Inferior parietal cortex (tissue), 1 donor: ENCODE results near the gene SCYL3.
"Not testable (repeated sequence)": the region's sequence is repeated elsewhere in the genome, so short reads cannot be mapped to it uniquely, and the experiment has no call there.

ENCODE experiments used
- DNase-seq: peaks from one replicate; pipeline ENCODE4 v3.0.0-alpha.2; 2016; ENCODE audit errors: extremely low spot score

SCYL3 gene, protein sequence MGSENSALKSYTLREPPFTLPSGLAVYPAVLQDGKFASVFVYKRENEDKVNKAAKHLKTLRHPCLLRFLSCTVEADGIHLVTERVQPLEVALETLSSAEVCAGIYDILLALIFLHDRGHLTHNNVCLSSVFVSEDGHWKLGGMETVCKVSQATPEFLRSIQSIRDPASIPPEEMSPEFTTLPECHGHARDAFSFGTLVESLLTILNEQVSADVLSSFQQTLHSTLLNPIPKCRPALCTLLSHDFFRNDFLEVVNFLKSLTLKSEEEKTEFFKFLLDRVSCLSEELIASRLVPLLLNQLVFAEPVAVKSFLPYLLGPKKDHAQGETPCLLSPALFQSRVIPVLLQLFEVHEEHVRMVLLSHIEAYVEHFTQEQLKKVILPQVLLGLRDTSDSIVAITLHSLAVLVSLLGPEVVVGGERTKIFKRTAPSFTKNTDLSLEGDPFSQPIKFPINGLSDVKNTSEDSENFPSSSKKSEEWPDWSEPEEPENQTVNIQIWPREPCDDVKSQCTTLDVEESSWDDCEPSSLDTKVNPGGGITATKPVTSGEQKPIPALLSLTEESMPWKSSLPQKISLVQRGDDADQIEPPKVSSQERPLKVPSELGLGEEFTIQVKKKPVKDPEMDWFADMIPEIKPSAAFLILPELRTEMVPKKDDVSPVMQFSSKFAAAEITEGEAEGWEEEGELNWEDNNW

DNA sequence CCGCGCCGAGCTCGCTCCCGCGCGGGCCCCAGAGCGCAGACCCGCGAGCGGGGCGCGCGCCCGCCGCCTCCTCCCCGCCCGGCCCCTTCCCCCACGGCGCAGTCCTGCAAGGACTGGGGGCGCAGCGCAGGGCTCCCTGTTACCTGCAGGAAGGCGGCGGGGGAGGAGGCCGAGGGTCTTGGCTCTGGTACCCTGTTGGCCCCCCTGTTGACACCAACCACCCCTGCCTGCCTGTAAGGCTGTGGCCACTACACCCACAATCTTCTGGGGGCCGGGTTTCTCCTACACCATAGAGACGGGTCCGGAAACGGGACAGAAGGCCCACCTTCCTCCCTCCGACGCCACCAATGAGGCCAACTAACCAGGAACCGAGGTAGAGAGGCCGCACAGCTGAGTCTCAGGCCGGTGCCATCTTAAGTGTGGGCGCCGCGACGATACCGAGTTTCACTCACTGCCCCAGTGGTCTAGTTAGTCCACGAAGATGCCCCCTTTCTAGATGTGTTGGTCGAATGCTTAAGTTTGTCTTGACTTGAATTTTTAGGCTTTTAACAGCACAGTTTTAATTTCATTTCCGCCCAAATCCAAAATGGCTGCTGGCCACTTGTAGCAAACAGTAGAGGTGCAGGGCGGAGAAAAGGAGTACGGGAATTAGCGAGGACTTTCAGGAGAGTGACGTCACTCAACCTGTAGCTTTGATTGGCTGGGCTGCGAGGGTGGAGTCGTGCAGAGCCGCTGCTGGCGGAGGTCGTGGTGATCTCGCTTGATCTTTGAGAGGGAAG lies at the start of gene SCYL3:
SCYL3 (minus strand) TSS at position 252 of the 779 bp plus-strand sequence. CDS start 5,056 bp downstream, outside the sequence.
- DNase-seq, result peak; percentile 99

DNA sequence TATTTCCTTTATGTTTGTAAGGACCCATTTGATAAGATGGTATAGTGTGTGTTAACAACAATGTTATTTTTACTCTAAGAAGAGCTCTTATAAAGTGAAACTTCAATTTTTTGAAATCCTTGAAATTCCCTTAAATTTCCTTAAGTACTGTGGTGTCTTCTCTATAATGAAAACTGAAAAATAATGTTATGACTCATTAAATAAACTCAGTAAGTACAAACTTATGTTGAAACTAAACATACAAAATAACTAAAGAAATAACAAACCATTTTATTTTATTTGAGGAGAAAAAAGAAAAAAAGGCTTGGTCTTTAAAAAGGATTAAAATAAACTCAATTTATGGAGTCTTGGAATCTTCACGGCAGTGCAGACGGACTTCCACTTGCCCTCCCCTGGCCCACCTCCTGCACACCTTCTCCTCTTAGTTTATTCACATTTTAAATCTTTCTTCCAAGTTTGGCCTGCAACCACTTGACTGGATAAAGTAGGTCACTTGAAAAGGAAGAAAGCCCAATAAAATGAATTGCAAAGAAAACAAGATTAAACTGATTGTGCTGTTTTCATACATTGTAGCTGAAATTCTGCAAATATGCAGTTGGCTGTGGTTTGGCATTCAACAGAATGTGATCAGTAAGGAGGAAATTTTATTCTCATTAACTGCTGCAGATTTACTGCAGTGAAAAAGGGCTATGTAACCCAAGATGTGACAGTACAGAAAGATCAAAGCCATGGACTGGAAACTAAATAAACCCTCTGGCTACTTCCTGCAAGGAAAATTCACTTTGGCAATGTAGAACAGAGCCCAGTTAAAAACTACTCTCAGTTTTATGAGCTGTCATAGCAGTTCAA lies 48.5 kb upstream of the SCYL3 start:
- DNase-seq, result no peak

DNA sequence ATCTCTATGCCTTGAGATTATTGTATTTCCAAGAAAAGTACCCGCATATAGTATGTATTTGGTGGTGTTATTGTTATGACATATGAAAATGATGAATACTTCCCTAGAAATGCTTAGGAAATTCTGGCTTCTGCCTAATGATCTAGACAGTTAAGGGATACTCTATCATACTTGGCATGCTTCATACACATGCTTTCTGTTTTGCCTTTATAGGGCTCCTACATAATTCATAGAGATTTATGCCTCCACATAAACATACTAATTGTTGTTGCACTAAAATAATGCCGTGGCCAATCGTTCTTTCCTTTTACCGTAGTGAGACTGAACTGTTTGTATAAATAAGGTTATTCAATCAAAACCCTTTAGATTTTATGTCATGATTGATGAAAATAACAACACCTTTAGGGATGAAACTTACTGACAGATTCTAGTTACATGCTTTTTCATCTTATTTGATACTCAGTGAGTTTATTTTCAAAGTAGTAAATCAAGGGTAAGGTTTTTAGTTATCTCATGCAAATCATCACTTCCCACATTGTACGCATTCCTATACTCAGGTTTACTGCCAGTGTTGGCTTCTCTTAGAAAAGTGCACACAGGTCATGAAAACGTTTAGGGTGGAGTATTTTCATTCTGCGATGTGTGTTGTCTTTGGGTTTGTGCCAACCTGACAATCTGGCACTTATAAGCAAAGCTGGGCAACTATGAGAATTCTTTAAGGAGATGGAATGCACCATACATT lies 40.5 kb upstream of the SCYL3 start:
- DNase-seq, result no peak

DNA sequence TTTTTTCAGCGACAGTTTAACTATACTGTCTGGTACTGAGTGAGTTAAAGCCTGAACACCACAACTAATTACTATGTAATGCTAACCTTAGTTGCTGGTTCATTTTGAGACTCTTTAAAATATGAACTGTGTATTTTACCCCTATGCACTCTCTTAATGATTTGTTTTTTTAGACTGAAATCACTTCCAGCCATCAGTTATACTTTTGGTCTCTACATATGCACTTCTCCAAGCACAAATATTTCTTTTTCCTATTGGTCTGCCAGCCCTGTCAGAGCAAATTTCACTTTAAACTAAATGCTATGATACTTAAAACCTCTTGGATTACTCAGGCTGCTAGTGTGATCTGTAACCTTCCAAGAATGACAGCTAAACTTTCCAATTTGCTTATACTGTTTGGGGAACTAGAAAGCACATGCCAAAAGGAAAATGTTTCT lies 38.1 kb upstream of the SCYL3 start:
- no peak for DNase-seq

DNA sequence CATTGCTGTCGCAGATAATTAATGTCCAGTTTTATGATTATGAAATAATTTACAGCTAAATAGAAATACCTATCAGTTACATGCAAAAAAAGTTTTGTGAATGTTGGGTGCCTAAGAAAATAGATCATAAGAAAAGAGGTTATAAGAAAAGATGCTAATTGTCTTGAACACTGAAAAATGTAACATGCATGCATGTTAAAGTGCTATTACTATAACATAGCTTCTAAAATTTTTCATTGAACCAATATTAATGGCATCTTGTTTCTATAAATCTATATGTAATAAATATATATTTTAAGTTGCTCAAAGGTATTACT lies 35.5 kb upstream of the SCYL3 start:
- DNase-seq, result no peak

DNA sequence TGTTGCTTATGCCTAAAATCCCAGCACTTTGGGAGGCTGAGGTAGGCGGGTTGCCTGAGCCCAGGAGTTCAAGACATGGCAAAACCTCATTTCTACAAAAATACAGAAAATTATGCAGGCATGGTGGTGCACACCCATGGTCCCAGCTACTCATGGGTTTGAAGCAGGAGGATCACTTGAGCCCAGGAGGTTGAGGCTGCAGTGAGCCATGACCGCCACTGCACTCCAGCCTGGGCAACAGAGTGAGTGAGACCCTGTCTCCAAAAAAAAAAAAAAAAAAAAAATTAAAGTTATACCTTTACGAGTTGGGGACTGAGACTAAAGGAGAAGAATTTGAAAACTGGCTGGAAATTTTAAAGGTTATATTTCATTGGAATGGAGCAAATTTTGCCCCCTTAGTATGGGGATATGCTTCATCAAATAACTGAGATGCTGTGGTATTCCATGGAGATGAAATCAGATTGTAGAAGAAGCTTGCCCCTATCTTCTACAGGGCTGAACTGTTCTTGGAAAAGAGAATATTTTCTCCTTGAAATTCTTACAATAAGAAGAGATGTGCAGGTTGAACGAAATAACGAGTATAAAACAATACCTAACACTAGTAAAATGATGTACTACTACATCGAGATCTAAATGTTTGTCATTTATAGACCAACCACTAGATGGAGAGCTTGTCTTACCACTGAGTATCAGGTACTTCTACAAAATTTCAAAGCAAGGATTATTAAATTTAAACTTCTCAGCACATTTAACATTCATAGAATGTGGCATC lies 34.9 kb upstream of the SCYL3 start:
- peak; percentile 62 for DNase-seq

DNA sequence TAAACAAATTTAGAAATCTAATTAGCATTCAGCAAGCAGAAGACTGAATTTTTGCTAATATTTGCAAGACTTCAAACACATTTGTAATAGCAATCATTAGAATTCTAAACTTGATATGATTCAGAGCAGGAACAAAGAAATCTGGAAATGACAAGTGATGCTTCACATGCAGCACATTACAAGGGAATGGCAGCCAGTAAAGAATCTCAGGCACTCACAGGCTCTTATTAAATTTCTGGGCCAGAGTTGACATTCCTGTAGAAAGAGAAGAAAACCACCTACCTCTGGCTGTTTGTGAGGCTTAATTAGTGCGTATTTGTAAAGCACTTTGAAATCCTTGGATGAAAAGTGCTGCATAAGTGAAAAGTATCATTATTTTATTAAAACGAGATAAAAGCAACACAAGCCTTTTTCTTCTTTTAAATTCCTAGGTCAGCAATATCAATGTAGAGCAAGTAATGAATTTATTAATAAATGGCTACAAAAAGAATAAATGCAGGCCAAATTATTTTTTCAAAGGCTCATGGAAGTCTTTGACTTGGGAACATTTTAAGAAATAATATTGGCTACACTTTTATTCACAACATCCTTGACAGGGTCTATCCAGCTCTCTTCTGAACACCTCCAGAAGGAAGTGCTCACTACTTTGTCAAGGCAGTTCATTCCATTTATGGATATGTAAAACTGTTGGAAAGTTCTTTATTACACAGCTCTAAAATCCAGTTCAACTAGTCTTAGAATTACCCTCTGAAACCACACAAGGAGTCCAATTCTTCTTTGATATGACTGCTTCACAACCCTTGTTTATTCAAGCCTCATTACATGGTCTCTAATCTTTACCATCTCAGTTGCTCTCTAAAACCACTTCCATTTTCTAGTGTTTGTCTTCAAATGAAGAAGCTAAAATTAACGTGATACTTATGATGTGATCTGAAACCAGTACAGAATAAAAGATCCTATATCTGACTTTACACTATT lies 32.1 kb upstream of the SCYL3 start:
- no peak for DNase-seq

DNA sequence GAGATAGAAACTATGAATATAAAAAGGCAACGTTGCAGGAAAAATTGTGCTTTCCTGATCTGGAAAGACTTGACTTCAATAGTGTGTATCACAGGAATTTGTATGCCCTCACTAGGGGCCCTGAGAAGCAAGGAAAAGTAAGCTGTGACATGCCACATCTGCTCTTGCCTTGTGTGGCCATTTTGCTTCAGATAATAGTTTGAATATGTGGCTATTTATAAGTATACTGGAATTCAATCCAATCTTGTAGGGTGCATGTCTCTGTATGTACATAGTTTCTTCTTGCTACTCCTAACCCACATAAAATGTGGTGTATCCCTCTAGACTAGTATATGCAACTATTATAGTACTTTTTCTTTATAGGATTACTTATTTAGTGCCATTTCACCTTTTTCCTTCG lies 31.1 kb upstream of the SCYL3 start:
- DNase-seq, result no peak

DNA sequence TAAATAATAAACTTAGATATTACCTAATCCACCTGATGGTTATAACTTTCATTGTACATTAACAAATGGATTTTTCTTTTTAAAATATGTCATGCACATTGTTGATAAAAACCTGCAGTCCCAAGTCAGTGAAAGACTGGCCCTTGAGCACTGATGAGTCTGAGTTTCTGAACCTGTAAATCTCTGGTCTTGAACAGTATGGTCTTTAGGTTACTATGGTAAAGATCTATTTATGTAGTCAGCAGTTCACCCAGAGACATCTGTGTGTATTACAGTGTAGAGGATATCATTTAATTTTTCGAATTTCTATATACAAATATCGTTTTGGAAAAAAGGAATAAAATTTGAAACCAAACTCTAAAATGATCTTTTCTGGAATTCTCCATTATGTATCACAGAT lies 30.4 kb upstream of the SCYL3 start:
- no peak for DNase-seq

DNA sequence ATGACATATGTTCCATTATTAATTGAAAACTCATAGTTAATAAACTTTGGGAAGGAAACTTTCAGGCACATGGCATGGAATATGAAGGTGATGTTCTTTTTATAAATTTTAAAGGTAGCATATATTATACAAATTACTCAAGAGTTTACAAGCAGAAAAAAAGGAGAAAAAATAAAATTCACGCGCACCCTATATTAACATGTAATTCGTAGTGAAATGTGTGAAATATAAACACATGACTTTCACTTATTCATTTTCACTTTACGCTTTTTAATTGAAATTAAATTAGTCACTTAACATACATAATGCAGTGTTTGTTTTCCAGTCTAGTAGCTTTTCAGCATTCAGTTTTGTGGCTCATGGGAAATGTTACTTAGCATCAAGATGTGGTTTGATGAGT lies 27.4 kb upstream of the SCYL3 start:
- DNase-seq, result no peak

DNA sequence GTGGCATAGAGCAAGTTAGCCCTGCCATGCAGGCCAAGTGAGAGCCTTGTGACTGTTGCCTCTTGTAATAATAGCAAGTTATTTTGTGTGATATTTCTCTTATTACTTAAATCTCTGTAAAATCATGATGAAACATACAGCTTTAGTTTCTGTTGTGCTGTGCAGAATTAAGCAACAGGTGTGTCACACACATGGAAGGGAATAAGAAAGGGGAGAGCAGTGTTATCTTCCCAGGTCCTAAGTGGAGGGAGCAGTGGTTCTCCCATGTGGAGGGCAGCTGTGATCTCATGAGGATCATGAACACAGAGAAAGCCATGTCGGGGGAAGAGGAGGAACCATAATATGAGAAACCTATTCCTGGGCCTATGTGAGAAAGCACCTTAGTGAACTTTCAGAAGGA lies 25.2 kb upstream of the SCYL3 start:
- no peak for DNase-seq

DNA sequence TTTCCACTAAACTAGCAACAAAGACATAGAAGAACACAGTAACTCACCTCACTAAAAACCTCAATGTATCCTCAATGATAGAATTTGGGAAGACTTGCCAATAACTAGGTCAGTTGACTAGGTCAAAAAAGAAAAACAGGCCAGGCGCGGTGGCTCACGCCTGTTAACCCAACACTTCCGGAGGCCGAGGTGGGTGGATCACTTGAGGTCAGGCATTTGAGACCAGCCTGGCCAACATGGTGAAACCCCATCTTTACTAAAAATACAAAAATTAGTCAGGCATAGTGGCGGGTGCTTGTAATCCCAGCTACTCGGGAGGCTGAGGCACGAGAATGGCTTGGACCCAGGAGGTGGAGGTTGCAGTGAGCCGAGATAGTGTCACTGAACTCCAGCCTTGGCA lies 24.5 kb upstream of the SCYL3 start:
- not testable (repeated sequence) for DNase-seq

DNA sequence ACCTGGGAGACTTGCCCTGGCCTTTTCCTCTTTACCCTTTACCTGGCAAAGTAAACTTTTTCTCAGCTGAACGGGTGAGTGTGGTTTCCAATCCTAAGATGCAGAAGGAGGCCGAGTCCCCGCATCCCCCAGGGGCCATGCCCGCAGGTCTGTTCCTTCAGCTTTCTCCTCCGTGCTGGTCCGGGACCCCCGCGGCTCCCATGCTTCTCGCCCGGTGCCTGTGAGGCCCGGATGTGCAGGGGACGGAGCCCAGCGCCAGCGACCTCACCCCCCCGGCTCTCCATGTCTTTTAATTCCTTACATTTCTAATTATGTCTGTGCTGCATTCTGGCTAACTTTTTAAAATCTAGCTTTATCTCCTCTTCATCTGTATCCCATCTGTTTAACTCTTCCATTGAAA lies 21.5 kb upstream of the SCYL3 start:
- no peak for DNase-seq

DNA sequence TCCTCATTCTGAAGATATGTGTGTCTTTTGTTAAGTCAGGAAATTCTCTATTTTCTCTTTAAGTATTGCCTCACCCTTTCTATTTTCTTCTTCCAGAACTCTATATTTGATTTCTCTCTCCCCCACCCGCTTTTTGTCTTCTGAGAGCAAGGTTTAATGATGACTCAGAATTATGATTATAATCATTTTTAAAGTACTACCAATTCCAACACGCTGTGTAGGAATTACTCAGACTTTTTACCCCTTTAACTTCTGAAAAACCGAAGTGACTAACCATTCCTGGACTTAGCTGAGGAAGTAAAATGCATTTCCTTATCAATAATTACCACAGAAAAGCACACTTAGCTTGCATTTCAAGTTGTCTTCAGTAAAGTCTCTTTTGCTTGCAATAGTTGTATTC lies 20.8 kb upstream of the SCYL3 start:
- no peak for DNase-seq

DNA sequence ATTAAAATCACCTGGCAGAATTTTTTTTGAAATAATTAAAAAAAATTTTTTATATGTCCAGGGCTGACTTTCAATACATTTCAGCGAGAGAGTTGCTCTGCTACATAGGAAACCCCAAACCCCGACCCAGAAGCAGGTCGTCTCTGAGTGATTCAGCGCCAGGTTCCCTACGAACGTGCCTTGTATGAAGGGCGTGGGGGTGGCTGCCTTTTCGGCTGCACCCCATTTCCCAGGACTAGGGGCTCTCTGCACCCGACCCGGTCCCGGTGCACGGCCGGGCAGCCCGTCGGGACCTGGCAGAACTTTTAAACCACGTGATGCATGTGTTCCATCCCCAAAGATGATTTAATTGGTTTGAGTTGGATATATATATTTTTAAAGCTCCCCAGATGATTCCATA lies 15.8 kb upstream of the SCYL3 start:
- no peak for DNase-seq

DNA sequence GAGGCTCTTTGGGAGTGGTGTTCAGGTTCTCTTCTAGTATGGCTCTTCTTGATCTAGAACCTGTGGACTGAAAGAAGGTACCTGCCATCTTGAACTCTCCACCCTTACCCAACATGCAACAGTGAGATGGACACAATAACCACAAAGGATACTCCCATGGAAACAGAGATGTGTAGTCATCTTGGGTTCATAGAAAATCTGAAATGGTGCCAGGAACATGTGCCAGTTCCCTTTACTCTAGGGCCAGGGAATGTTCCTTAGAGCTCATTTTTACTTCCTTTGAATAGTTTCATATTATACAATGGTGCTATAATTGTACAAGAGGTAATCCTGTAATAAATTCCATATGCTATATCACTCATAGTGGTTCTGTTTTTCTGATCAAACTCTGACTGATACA lies 13.2 kb upstream of the SCYL3 start:
- DNase-seq, result no peak

DNA sequence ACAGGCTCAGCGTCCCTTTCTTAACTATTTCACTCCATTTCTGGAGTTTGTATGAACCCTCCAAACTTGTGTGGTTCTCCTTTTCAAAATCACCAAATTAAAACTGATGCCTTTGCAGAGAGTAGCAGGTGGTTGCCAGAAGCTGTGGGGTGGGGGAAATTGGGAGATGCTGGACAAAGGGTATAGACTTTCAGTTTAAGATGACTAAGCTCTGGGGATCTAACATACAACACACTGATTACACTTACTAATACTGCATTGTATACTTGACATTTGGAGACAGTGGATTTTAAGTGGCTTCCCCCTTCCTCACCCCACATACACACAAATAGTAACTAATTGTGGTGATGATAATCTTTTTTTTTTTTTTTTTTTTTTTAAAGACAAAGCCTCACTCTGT lies 11.1 kb upstream of the SCYL3 start:
- DNase-seq, result no peak

DNA sequence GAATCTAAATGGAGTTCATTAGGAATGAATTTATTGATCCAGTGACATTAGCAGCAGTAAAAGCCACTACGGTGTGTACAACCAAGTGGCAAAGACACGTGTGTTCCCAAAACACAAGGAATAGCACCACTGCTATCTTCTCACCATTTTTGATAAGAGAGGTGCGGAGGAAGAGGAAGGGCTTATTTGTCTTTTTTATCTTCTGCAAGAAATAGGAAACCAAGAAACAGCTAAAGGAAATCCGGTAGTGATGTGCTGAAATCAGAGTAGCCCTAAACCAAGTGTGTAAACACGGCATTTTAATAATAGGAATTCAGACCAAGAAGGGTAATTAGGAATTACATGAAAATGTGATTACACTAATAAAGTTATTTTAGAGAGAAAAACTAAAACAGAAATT lies 9.1 kb upstream of the SCYL3 start:
- no peak for DNase-seq

DNA sequence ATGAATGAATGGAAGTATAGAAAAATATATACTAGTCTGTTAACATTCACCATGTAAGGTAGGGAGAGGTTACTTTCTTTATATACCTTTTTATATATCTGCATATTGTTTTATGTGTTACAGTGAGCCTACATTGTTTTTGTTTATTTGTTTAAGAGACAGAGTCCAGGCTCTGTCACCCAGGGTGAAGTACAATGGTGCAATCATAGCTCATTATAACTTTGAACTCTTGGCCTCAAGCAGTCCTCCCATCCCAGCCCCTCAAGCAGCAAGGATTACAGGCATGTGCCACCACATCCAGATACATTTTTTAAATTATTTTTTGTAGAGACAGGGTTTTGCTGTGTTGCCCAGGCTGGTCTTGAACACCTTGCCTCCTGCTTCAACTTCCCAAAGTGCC lies 7.4 kb upstream of the SCYL3 start:
- no peak for DNase-seq
